ENCODE data around the gene VAV1. TPM values are rescaled to one million over a fixed set of nuclear protein-coding genes. Genes with fewer than 3 reads are reported as not detected.

VAV1 gene
- total and polyA plus RNA-seq, 10 of the 15 experiments (the other 5 are each of a cell fraction or from before 2014, with no cell fraction given), result 1.6 to 76.8 (median 40.7) TPM

- no peak for FAIRE-seq
- Histone ChIP-seq H3K27me3 (replicated peaks in 1 of 2; ENCODE audit: control insufficient read depth in 2 of 2, insufficient read depth in 2 of 2, low read length in 1 of 2) (no peaks in the 10 kb centered on the region), H3K79me2 (ENCODE audit: control insufficient read depth, insufficient read depth, low read length) (peaks cover 18% of the 10 kb centered on the region), H3K4me3 (no peak overlapping the region), H3K9me3 (replicated peaks; ENCODE audit: control insufficient read depth, insufficient read depth, low read length) (no peaks in the 10 kb centered on the region), H3K4me2 (ENCODE audit: control insufficient read depth, insufficient read depth) (no peak overlapping the region), H4K20me1 (ENCODE audit: control insufficient read depth, insufficient read depth) (no peaks in the 10 kb centered on the region), H3K36me3 (ENCODE audit: control insufficient read depth in 2 of 2, insufficient read depth in 2 of 2, low read length in 1 of 2) (no peaks in the 10 kb centered on the region; a peak in 2 of 4 replicates), H3K4me1 (ENCODE audit: control insufficient read depth, insufficient read depth, low read length) (peaks cover 22% of the 10 kb centered on the region), H3K9ac (ENCODE audit: control insufficient read depth, insufficient read depth, low read length) (no peak overlapping the region), H2AFZ (ENCODE audit: control insufficient read depth, low read depth, low read length) (no peak overlapping the region), H3K27ac (ENCODE audit: control insufficient read depth, insufficient read depth) (no peak overlapping the region)
- no peak for DNase-seq (ENCODE audit: low read depth, low spot score)
- no TSS peak for BruUV-seq (replicated peaks)
- no peak for TF ChIP-seq USF1 (IDR thresholded peaks at IDR 0.05; ENCODE audit: borderline replicate concordance, extremely low read length, insufficient read depth, low read depth, low read length)
- TF ChIP-seq EGR1 (IDR thresholded peaks at IDR 0.05; ENCODE audit: borderline replicate concordance in 1 of 2, low read depth in 2 of 2, low read length in 2 of 2), result no peak
- TF ChIP-seq SRF (IDR thresholded peaks at IDR 0.05; ENCODE audit: low read depth in 2 of 2, low read length in 2 of 2), result no peak
- TF ChIP-seq BMI1 (IDR thresholded peaks at IDR 0.05; ENCODE audit: borderline replicate concordance), result no peak
- TF ChIP-seq CHD1 (IDR thresholded peaks at IDR 0.05; ENCODE audit: low read depth, low read length), result no peak
- no peak for TF ChIP-seq TAF1 (IDR thresholded peaks at IDR 0.05; ENCODE audit: borderline replicate concordance, low read depth, low read length)
- TF ChIP-seq ZNF217 (IDR thresholded peaks at IDR 0.05), result no peak
- no peak for TF ChIP-seq SMC3 (IDR thresholded peaks at IDR 0.05; ENCODE audit: borderline replicate concordance, low read length)
- TF ChIP-seq ZBTB4 (CRISPR knock-in tag; IDR thresholded peaks at IDR 0.05), result no peak
- TF ChIP-seq CUX1 (IDR thresholded peaks at IDR 0.05; ENCODE audit: insufficient replicate concordance, low read depth, low read length), result no peak
- no peak for TF ChIP-seq POU2F2 (IDR thresholded peaks at IDR 0.05; ENCODE audit: borderline replicate concordance, low read depth, low read length)
- no peak for TF ChIP-seq PAX5 (IDR thresholded peaks at IDR 0.05; ENCODE audit: borderline replicate concordance, low read depth, low read length)
- TF ChIP-seq STAT3 (IDR thresholded peaks at IDR 0.05; ENCODE audit: low read depth, low read length), result no peak
- TF ChIP-seq NFYA (IDR thresholded peaks at IDR 0.05; ENCODE audit: borderline replicate concordance, low read depth, low read length), result no peak
- TF ChIP-seq RAD51 (IDR thresholded peaks at IDR 0.05), result no peak
- no peak for TF ChIP-seq CBX5 (IDR thresholded peaks at IDR 0.05; ENCODE audit: low read depth)
- WGBS (ENCODE audit: insufficient coverage, insufficient replicate concordance, low lambda C conversion rate, missing lambda C conversion rate), result 92% methylated on average over 22 of the region's 22 CpGs
- ChIA-PET RAD21 (ENCODE audit: unreplicated experiment) (no interaction called here), POLR2A (no interaction called here), SMC1A (ENCODE audit: uncharacterized antibody, unreplicated experiment) (no interaction called here), CTCF (no interaction called here)
- intact Hi-C loops (cut with micrococcal nuclease; ENCODE audit: unreplicated experiment) (no loop called here), in situ Hi-C loops (cut with MboI) (no loop called here)
- ATAC-seq, result no peak
These were observed 40.7 kb upstream of the VAV1 start for GRCh38 chr19:6731822-6732221.

Data from GM12878 (cell line).